Trophoblast cell (in vitro differentiated cells and primary cell): ENCODE measurements around the gene ERBB2.

Source experiments
- DNase-seq, 2 donors: peaks; one replicate each; pipeline ENCODE4 v3.0.0-alpha.2; 2016
- H2AFZ ChIP-seq: 2 replicates; pipeline ENCODE4 v1.6.1; 2013; ENCODE audit warnings: low read length, moderate library complexity, mild to moderate bottlenecking; ENCODE audit not compliant: insufficient read depth, poor library complexity
- H2AK5ac ChIP-seq: 2 replicates; pipeline ENCODE4 v1.6.1; 2013; ENCODE audit warnings: mild to moderate bottlenecking, low read length
- H2BK120ac ChIP-seq: 2 replicates; pipeline ENCODE4 v1.6.1; 2013; ENCODE audit warnings: low read length, mild to moderate bottlenecking, moderate library complexity; ENCODE audit not compliant: insufficient read depth, poor library complexity
- H2BK12ac ChIP-seq: 2 replicates; pipeline ENCODE4 v1.6.1; 2013; ENCODE audit warnings: mild to moderate bottlenecking, low read length, moderate library complexity
- H2BK5ac ChIP-seq: 2 replicates; pipeline ENCODE4 v1.6.1; 2013; ENCODE audit warnings: low read length, low read depth, moderate library complexity, mild to moderate bottlenecking; ENCODE audit not compliant: poor library complexity
- H3K14ac ChIP-seq: 2 replicates; pipeline ENCODE4 v1.6.1; 2013; ENCODE audit warnings: mild to moderate bottlenecking, low read length
- H3K18ac ChIP-seq: 2 replicates; pipeline ENCODE4 v1.6.1; 2013; ENCODE audit warnings: mild to moderate bottlenecking, low read length
- H3K23ac ChIP-seq: 2 replicates; pipeline ENCODE4 v1.6.1; 2013; ENCODE audit warnings: low read length
- H3K27ac ChIP-seq: 2 replicates; pipeline ENCODE4 v1.5.1; 2013; ENCODE audit warnings: low read depth, mild to moderate bottlenecking, inconsistent platforms, low read length, moderate library complexity
- H3K27me3 ChIP-seq: 2 replicates; pipeline ENCODE4 v1.6.1; 2013; ENCODE audit warnings: inconsistent platforms, mild to moderate bottlenecking, low read length, moderate library complexity; ENCODE audit not compliant: insufficient read depth
- H3K36me3 ChIP-seq, 2 experiments: 1 replicate in 1 of 2; 2 replicates in 1 of 2; pipeline ENCODE4 v1.6.1; 2013; ENCODE audit warnings: low read length in 2 of 2, mild to moderate bottlenecking in 2 of 2, moderate library complexity in 1 of 2; ENCODE audit not compliant: insufficient read depth in 2 of 2, control insufficient read depth in 1 of 2
- H3K4ac ChIP-seq: 2 replicates; pipeline ENCODE4 v1.6.1; 2013; ENCODE audit warnings: low read depth, mild to moderate bottlenecking, low read length, moderate library complexity
- H3K4me1 ChIP-seq, 2 experiments: 1 replicate in 1 of 2; 2 replicates in 1 of 2; pipeline ENCODE4 v1.6.1; 2013; ENCODE audit warnings: low read length in 2 of 2, mild to moderate bottlenecking in 2 of 2, moderate library complexity in 1 of 2; ENCODE audit not compliant: insufficient read depth in 2 of 2, control insufficient read depth in 1 of 2
- H3K4me2 ChIP-seq: 2 replicates; pipeline ENCODE4 v1.6.1; 2013; ENCODE audit warnings: inconsistent platforms, mild to moderate bottlenecking, low read length, moderate library complexity
- H3K4me3 ChIP-seq: 2 replicates; pipeline ENCODE4 v1.5.1; 2013; ENCODE audit warnings: mild to moderate bottlenecking, low read depth, low read length, inconsistent platforms
- H3K79me1 ChIP-seq: one replicate; pipeline ENCODE4 v1.6.1; 2013; ENCODE audit warnings: low read length
- H3K79me2 ChIP-seq: 2 replicates; pipeline ENCODE4 v1.6.1; 2013; ENCODE audit warnings: low read length, mild to moderate bottlenecking; ENCODE audit not compliant: control insufficient read depth, insufficient read depth, poor library complexity
- H3K9ac ChIP-seq: 2 replicates; pipeline ENCODE4 v1.6.1; 2013; ENCODE audit warnings: mild to moderate bottlenecking, low read length
- H3K9me3 ChIP-seq: 2 replicates; pipeline ENCODE4 v1.6.1; 2013; ENCODE audit warnings: low read depth, mild to moderate bottlenecking, control low read depth, inconsistent platforms, low read length; ENCODE audit not compliant: insufficient read depth
- H4K12ac ChIP-seq: 2 replicates; pipeline ENCODE4 v1.6.1; 2013; ENCODE audit warnings: low read depth, mild to moderate bottlenecking, low read length, moderate library complexity
- H4K8ac ChIP-seq: 2 replicates; pipeline ENCODE4 v1.6.1; 2013; ENCODE audit warnings: low read depth, mild to moderate bottlenecking, low read length, moderate library complexity
- H4K91ac ChIP-seq: one replicate; pipeline ENCODE4 v1.6.1; 2013; ENCODE audit warnings: low read depth, mild to moderate bottlenecking, low read length, moderate library complexity
- WGBS: extraction: QIAGEN DNeasy Blood & Tissue Kit; methylation state at CpG from one replicate; pipeline ENCODE4 v1.1.7; 2013; ENCODE audit warnings: missing lambda C conversion rate; ENCODE audit not compliant: insufficient read length, insufficient coverage; ENCODE audit errors: extremely low coverage; 5-methylcytosine and 5-hydroxymethylcytosine counted together

Gene ERBB2

DNA sequence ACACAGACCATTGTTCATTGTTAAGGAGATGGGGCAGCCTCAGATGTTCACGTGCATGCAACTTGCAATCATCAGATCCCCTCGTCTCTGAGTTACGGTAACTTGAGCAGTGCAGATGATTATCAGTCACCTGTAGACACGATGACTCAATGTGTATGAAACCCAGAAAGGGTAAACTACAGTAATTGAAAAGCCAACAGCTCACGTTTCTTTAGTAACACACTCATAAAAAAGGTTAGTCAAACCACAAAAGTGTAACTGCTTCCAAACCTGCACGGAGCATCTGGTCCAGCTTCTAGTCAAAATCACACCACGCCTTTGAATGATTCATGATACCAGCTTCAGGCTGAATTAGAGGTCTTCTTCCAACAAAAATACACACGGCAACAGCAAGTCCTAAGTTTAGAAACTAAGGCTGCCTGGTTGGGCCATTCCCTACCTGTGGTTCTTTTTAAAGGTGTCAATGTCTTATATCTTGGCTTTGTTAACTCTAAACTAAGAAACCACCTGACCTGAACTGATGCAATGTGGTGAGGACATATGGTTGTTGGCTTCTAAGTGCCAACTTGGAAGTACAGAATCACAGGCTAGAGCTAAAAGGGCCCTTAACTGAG lies 70.2 kb downstream of the ERBB2 start:
- H3K79me1 ChIP-seq: no peaks in the 10 kb centered on the region
- no peak overlapping the region for H4K91ac ChIP-seq
- WGBS: no CpG with 5 or more reads among the region's 8 CpGs
- DNase-seq: peak; percentile 40 to 69
- H2BK5ac ChIP-seq: no peak overlapping the region
- H3K14ac ChIP-seq: no peak overlapping the region
- no peak overlapping the region for H3K27ac ChIP-seq
- H2BK12ac ChIP-seq: no peak overlapping the region
- no peak overlapping the region for H2BK120ac ChIP-seq
- H4K8ac ChIP-seq: no peak overlapping the region
- no peak overlapping the region for H3K18ac ChIP-seq
- H4K12ac ChIP-seq: no peak overlapping the region
- no peak overlapping the region for H3K4me2 ChIP-seq
- no peak overlapping the region for H2AK5ac ChIP-seq
- H3K4ac ChIP-seq: no peak overlapping the region
- H3K9me3 ChIP-seq: peaks cover 4% of the 10 kb centered on the region
- H3K27me3 ChIP-seq: peaks cover 2% of the 10 kb centered on the region
- no peaks in the 10 kb centered on the region for H3K36me3 ChIP-seq
- no peak overlapping the region for H2AFZ ChIP-seq
- H3K23ac ChIP-seq: no peak overlapping the region
- H3K79me2 ChIP-seq: no peaks in the 10 kb centered on the region
- no peak overlapping the region for H3K4me3 ChIP-seq
- peaks cover 4 to 8% of the 10 kb centered on the region in 2 experiments for H3K4me1 ChIP-seq
- no peak overlapping the region for H3K9ac ChIP-seq

DNA sequence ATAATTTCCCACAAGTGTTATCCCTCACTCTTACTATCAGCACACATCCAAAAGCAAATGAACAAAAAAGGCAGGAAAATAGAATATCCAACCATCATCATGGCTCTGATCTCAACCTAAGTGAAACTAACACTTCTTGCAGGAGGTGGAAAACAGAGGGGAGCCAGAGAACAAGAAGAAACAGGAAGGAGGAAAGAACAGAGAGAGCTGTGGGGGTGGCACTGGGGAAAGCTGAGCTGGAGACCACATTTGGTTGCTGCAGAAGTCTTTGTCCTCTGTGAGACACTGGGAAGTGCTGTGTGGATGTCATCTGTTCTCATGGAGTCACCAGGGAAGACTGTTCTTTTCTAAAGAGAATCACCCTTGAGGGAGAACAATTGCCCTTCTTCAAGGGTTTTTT lies 72.6 kb downstream of the ERBB2 start:
- H2AK5ac ChIP-seq: no peak overlapping the region
- no peak overlapping the region for H2BK5ac ChIP-seq
- H4K12ac ChIP-seq: no peak overlapping the region
- H3K79me1 ChIP-seq: no peaks in the 10 kb centered on the region
- H3K4me2 ChIP-seq: no peak overlapping the region
- H3K36me3 ChIP-seq: no peaks in the 10 kb centered on the region
- no peak overlapping the region for H3K27ac ChIP-seq
- peaks cover 2% of the 10 kb centered on the region for H3K9me3 ChIP-seq
- H3K4me1 ChIP-seq: peaks cover 4 to 8% of the 10 kb centered on the region in 2 experiments
- no peak overlapping the region for H2BK12ac ChIP-seq
- no peak overlapping the region for H2AFZ ChIP-seq
- no peak overlapping the region for H3K23ac ChIP-seq
- H3K27me3 ChIP-seq: peaks cover 2% of the 10 kb centered on the region
- H3K4me3 ChIP-seq: no peak overlapping the region
- H4K8ac ChIP-seq: no peak overlapping the region
- no peak overlapping the region for H4K91ac ChIP-seq
- no peak overlapping the region for H3K9ac ChIP-seq
- H3K79me2 ChIP-seq: no peaks in the 10 kb centered on the region
- H3K14ac ChIP-seq: no peak overlapping the region
- H3K18ac ChIP-seq: no peak overlapping the region
- H3K4ac ChIP-seq: no peak overlapping the region
- H2BK120ac ChIP-seq: no peak overlapping the region
- no peak for DNase-seq

DNA sequence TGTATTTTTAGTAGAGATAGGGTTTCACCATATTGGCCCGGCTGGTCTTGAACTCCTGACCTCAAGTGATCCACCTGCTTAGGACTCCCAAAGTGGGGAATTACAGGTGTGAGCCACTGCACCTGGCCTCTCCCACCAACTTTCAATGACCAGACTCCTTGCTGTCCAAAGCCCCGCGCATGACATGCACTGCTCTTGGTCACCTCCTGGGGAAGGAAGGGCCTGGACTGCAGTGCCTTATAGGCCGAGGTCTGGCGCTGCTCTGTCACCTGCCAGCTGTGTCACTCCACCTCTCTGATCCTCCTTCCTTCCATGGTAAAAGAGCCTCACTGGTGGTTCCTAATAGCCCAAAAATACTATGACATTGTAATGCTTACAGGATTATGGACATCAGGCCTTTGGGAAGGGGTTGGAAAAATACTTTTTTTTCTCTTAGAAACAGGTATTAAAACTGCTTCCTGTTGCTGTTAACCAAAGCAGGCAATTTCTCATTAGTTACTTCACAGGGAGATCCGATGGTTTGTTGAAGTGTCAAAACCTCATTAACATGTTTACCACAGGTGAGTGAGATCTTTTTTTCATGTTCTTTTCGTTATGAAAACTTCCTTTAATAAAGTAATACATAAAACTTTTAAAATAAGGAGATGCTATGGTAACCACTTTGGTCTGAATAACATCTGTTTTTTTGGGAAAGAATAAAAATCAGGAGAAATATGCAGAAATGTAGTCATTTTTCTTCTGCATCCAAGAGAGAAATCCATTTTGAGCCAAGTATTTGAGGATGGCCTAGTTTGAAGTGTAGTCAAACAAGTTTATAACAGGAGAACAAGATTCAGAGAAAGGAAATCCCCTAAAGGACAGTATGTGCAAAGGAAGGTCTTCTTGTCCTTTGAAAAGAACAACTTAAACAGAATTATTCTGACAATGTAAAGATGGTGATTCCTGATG lies 73.4 kb downstream of the ERBB2 start:
- H2BK120ac ChIP-seq: no peak overlapping the region
- H2AK5ac ChIP-seq: no peak overlapping the region
- H4K91ac ChIP-seq: no peak overlapping the region
- no peaks in the 10 kb centered on the region for H3K36me3 ChIP-seq
- no peaks in the 10 kb centered on the region for H3K79me2 ChIP-seq
- H3K23ac ChIP-seq: no peak overlapping the region
- H4K12ac ChIP-seq: no peak overlapping the region
- H3K27ac ChIP-seq: no peak overlapping the region
- H3K27me3 ChIP-seq: peaks cover 2% of the 10 kb centered on the region
- no peak overlapping the region for H3K4me2 ChIP-seq
- peaks cover 4 to 8% of the 10 kb centered on the region in 2 experiments for H3K4me1 ChIP-seq
- H3K4ac ChIP-seq: no peak overlapping the region
- H3K9me3 ChIP-seq: peaks cover 1% of the 10 kb centered on the region
- no peak overlapping the region for H2BK5ac ChIP-seq
- WGBS: no CpG with 5 or more reads among the region's 7 CpGs
- H2AFZ ChIP-seq: no peak overlapping the region
- H3K4me3 ChIP-seq: no peak overlapping the region
- no peak overlapping the region for H2BK12ac ChIP-seq
- no peak overlapping the region for H3K18ac ChIP-seq
- DNase-seq: no peak
- H4K8ac ChIP-seq: no peak overlapping the region
- H3K14ac ChIP-seq: no peak overlapping the region
- H3K9ac ChIP-seq: peak overlapping the region; percentile 60
- no peaks in the 10 kb centered on the region for H3K79me1 ChIP-seq

DNA sequence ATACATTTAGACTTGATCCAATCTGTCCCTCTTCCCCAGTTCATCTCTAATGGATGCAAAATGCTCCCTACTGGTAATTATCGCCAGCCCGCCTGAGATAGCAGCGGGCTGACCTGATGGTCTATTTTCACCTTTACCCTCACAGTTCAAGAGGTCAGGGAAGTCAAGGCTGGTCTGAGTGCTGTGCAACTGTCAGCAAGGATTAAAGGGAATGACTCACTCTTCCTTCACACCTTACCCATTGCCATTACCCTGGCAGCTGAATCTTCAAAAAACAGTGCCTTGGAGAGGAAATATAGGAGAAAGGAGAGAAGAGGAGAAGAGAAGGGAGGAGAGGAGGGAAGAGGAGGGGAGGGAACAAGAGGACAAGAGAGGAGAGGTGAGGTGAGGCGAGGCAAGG lies 74.2 kb downstream of the ERBB2 start:
- Histone ChIP-seq H3K27me3 (peaks cover 2% of the 10 kb centered on the region), H2BK5ac (no peak overlapping the region), H3K4me1 (peaks cover 4 to 8% of the 10 kb centered on the region in 2 experiments), H4K12ac (no peak overlapping the region), H3K14ac (no peak overlapping the region), H3K4me3 (no peak overlapping the region), H3K9me3 (no peaks in the 10 kb centered on the region), H2AFZ (no peak overlapping the region), H3K4me2 (no peak overlapping the region), H3K79me1 (no peaks in the 10 kb centered on the region), H3K27ac (no peak overlapping the region), H3K9ac (no peak overlapping the region), H2AK5ac (no peak overlapping the region), H3K4ac (no peak overlapping the region), H4K91ac (no peak overlapping the region), H3K36me3 (no peaks in the 10 kb centered on the region), H4K8ac (no peak overlapping the region), H3K79me2 (no peaks in the 10 kb centered on the region), H3K18ac (no peak overlapping the region), H2BK120ac (no peak overlapping the region), H3K23ac (no peak overlapping the region), H2BK12ac (no peak overlapping the region)
- WGBS: no CpG with 5 or more reads among the region's 4 CpGs
- no peak for DNase-seq
